GM12878 (cell line): Measurements from ENCODE around the gene TPCN2. TPM values are rescaled to one million over a fixed set of nuclear protein-coding genes. Genes with fewer than 3 reads are reported as not detected.

Experiments used
- ATAC-seq: fragments of 200-7000 bp; cut with Tn5 transposase; 3 replicates; pipeline ENCODE4 v1.9.1; 2020; ENCODE audit warnings: mild to moderate bottlenecking, moderate library complexity
- BruUV-seq: library from RNA; stranded (reverse); fragments of 400-500 nt; replicated peaks from 2 replicates; lab custom pipeline; 2021; lab: Mats Ljungman, UMichigan
- CTCF ChIA-PET: fragments of 300-600 bp; sonication (Branson Sonifier 250); formaldehyde crosslinking; extraction: SDS; loops from one replicate; lab custom pipeline; 2021; ENCODE audit warnings: inconsistent platforms; lab: Yijun Ruan, JAX
- POLR2A ChIA-PET: fragments of 350-600 bp; formaldehyde crosslinking; extraction: SDS; loops from one replicate; lab custom pipeline; 2021; ENCODE audit warnings: inconsistent platforms; lab: Charles Lee
- RAD21 ChIA-PET: fragments of 300-600 bp; sonication (Branson Sonifier 250); formaldehyde crosslinking; loops from one replicate; lab custom pipeline; 2023; ENCODE audit warnings: antibody characterized with exemption; ENCODE audit not compliant: unreplicated experiment; lab: Charles Lee
- SMC1A ChIA-PET: fragments of 300-600 bp; sonication (Branson Sonifier 250); formaldehyde crosslinking; loops from one replicate; lab custom pipeline; 2023; ENCODE audit not compliant: unreplicated experiment, uncharacterized antibody; lab: Charles Lee
- DNase-seq: peaks from one replicate; pipeline ENCODE4 v3.0.0-alpha.2; 2011; ENCODE audit warnings: low read depth, low spot score
- FAIRE-seq: peaks from 3 replicates; lab custom pipeline; 2011; peaks lifted over from hg19 to GRCh38; lab: Jason Lieb, UNC
- H2AFZ ChIP-seq: 2 replicates; pipeline ENCODE4 v1.6.0; 2011; ENCODE audit warnings: low read depth, low read length, control low read depth; ENCODE audit not compliant: control insufficient read depth
- H3K27ac ChIP-seq: 2 replicates; pipeline ENCODE4 v1.5.1; 2011; ENCODE audit warnings: control low read depth; ENCODE audit not compliant: control insufficient read depth, insufficient read depth
- H3K27me3 ChIP-seq, 2 experiments: replicated peaks in 1 of 2; 2 replicates each; pipeline versions ENCODE4 v1.6.0 to v1.6.1; 2011; ENCODE audit warnings: low read length in 1 of 2; ENCODE audit not compliant: control insufficient read depth in 2 of 2, insufficient read depth in 2 of 2
- H3K36me3 ChIP-seq, 2 experiments: 2 replicates each; pipeline ENCODE4 v1.5.1; 2011; ENCODE audit warnings: low read length in 1 of 2; ENCODE audit not compliant: control insufficient read depth in 2 of 2, insufficient read depth in 2 of 2
- H3K4me1 ChIP-seq: 2 replicates; pipeline ENCODE4 v1.6.1; 2011; ENCODE audit warnings: mild to moderate bottlenecking, low read length, moderate library complexity, mixed read lengths; ENCODE audit not compliant: control insufficient read depth, insufficient read depth
- H3K4me2 ChIP-seq: 2 replicates; pipeline ENCODE4 v1.6.0; 2011; ENCODE audit warnings: control low read depth; ENCODE audit not compliant: control insufficient read depth, insufficient read depth
- H3K4me3 ChIP-seq: fragments of 200-600 bp; sonication (generic); 2 replicates; pipeline ENCODE4 v1.5.1; 2016
- H3K79me2 ChIP-seq: 2 replicates; pipeline ENCODE4 v1.6.0; 2011; ENCODE audit warnings: low read length; ENCODE audit not compliant: control insufficient read depth, insufficient read depth
- H3K9ac ChIP-seq: 2 replicates; pipeline ENCODE4 v1.8.0; 2011; ENCODE audit warnings: low read length, control low read depth, mixed read lengths; ENCODE audit not compliant: control insufficient read depth, insufficient read depth
- H3K9me3 ChIP-seq: replicated peaks from 3 replicates; pipeline ENCODE4 v1.5.1; 2011; ENCODE audit warnings: mild to moderate bottlenecking, low read length; ENCODE audit not compliant: control insufficient read depth, insufficient read depth
- H4K20me1 ChIP-seq: 2 replicates; pipeline ENCODE4 v1.6.0; 2011; ENCODE audit not compliant: control insufficient read depth, insufficient read depth
- BHLHE40 ChIP-seq, 2 experiments: fragments of 450-650 bp in 1 of 2; IDR thresholded peaks; 2 replicates each; pipeline ENCODE4 v1.6.1; 2011 to 2017; ENCODE audit warnings: low read depth in 2 of 2, borderline replicate concordance in 1 of 2, improper control_type of control experiment in 1 of 2, low read length in 1 of 2, mild to moderate bottlenecking in 1 of 2
- EZH2 ChIP-seq: IDR thresholded peaks from 2 replicates; pipeline ENCODE4 v1.6.1; 2012; ENCODE audit warnings: low read depth, mild to moderate bottlenecking, control low read depth, inconsistent platforms, low read length, borderline replicate concordance; ENCODE audit not compliant: control insufficient read depth
- MLLT1 ChIP-seq: fragments of 450-650 bp; IDR thresholded peaks from 2 replicates; pipeline ENCODE4 v1.6.1; 2016; ENCODE audit warnings: mild to moderate bottlenecking
- NFXL1 ChIP-seq: fragments of 450-650 bp; IDR thresholded peaks from 2 replicates; pipeline ENCODE4 v1.6.1; 2017; ENCODE audit warnings: antibody characterized with exemption, mild to moderate bottlenecking, borderline replicate concordance
- POLR2A ChIP-seq: IDR thresholded peaks from 2 replicates; pipeline ENCODE4 v1.6.1; 2011; ENCODE audit warnings: low read depth, mild to moderate bottlenecking, low read length
- RAD21 ChIP-seq: IDR thresholded peaks from 2 replicates; pipeline ENCODE4 v1.6.1; 2011; ENCODE audit warnings: mild to moderate bottlenecking, low read depth, low read length, moderate library complexity; ENCODE audit not compliant: insufficient read depth
- SUPT20H ChIP-seq: IDR thresholded peaks from 2 replicates; pipeline ENCODE4 v1.6.1; 2011; ENCODE audit warnings: low read depth, mild to moderate bottlenecking, low read length, moderate library complexity, borderline replicate concordance; ENCODE audit not compliant: control insufficient read depth
- TBL1XR1 ChIP-seq: IDR thresholded peaks from 2 replicates; pipeline ENCODE4 v1.6.1; 2012; ENCODE audit warnings: low read depth, low read length, improper control_type of control experiment
- WGBS: methylation state at CpG from one replicate; pipeline ENCODE4 v1.1.6; 2016; ENCODE audit warnings: low lambda C conversion rate; ENCODE audit not compliant: insufficient replicate concordance, insufficient coverage; ENCODE audit errors: missing lambda C conversion rate; 5-methylcytosine and 5-hydroxymethylcytosine counted together
- in situ Hi-C: fragments of 300-500 bp; cut with MboI; formaldehyde crosslinking; loops from 9 replicates; pipeline ENCODE4 v1.14.3; 2018; ENCODE audit warnings: mixed read lengths
- intact Hi-C: fragments of 100-400 bp; cut with micrococcal nuclease; formaldehyde crosslinking; loops from one replicate; pipeline ENCODE4 v1.14.2; 2022; ENCODE audit not compliant: unreplicated experiment
- polyA plus RNA-seq, 11 experiments: library from polyadenylated mRNA; depleted of rRNA in 4 of 11; unstranded in 6 of 11; stranded (reverse) in 5 of 11; fragments of >200 nt; fragmentation: Nextera tagmentation in 4 of 11; fragmentation: Illumina TruSeq in 1 of 11; extraction: Ambion mirVana in 4 of 11; extraction: Trizol in 1 of 11; gene quantifications; 1 replicate in 1 of 11; 2 replicates in 10 of 11; pipeline versions ENCODE4 v1.2.1 to v1.2.3, GENCODE V29; 2011 to 2016; ENCODE audit warnings: inconsistent platforms in 2 of 11, missing spikeins in 2 of 11, low read depth in 1 of 11
- total RNA-seq, 4 experiments: library from RNA; depleted of rRNA in 3 of 4; stranded (reverse); fragments of >200 nt in 3 of 4; fragmentation: Illumina TruSeq in 1 of 4; extraction: Trizol in 1 of 4; gene quantifications; 2 replicates each; pipeline versions ENCODE4 v1.2.1 to v1.2.3, GENCODE V29; 2013 to 2021

The TPCN2 gene
- total and polyA plus RNA-seq, 10 of the 15 experiments (the other 5 are each of a cell fraction or from before 2014, with no cell fraction given) = 1.7 to 18.4 (median 8.4) TPM

- TF ChIP-seq BHLHE40 (IDR thresholded peaks at IDR 0.05; ENCODE audit: borderline replicate concordance in 1 of 2, low read depth in 2 of 2, low read length in 1 of 2) (peak in 1 of 2 experiments; percentile 42; a peak in 1 of 4 replicates), EZH2 (no peak), TBL1XR1 (0 out of 2 replicates have a peak, but pooled peaks have one; percentile 16)
Observed at GRCh38 chr11:69157156-69157821, 108.6 kb downstream of the TPCN2 start (continued).

GRCh38 chr11:69157822-69158231 lies 109.1 kb downstream of the TPCN2 start:
- H3K9ac ChIP-seq = no peak overlapping the region; the same call in 1 of the 2 replicates
- WGBS = 98% methylated on average over 15 of the region's 15 CpGs
- POLR2A ChIA-PET = interaction anchor here (0.7 to 3.3 kb wide), 5 partner anchors 9 to 140 kb away, joined by 3 to 32 read pairs (median 5); no protein-coding TSS in a partner anchor
- in situ Hi-C loops = no loop called here
- H2AFZ ChIP-seq = no peak overlapping the region
- no peaks in the 10 kb centered on the region for H3K36me3 ChIP-seq
- H3K4me2 ChIP-seq = peak overlapping the region; percentile 73
- H3K4me3 ChIP-seq = peak overlapping the region; percentile 57; the same call in 1 of the 2 replicates
- no TSS peak for BruUV-seq
- RAD21 ChIA-PET = interaction anchor here (1.2 to 2.9 kb wide), 4 partner anchors 9 to 485 kb away, joined by 3 to 27 read pairs (median 8); no protein-coding TSS in a partner anchor
- SMC1A ChIA-PET = interaction anchor here (2.5 to 5.5 kb wide), 2 partner anchors 9 to 140 kb away, joined by 16 to 35 read pairs; no protein-coding TSS in a partner anchor
- no peaks in the 10 kb centered on the region for H4K20me1 ChIP-seq
- ATAC-seq = no peak
- no peak for FAIRE-seq
- H3K27ac ChIP-seq = no peak overlapping the region; the same call in 1 of the 2 replicates
- no peaks in the 10 kb centered on the region for H3K27me3 ChIP-seq
- peaks cover 32% of the 10 kb centered on the region for H3K4me1 ChIP-seq
- CTCF ChIA-PET = interaction anchor here (0.6 to 2.7 kb wide), 2 partner anchors 56 to 529 kb away, joined by 4 to 7 read pairs; no protein-coding TSS in a partner anchor
- H3K9me3 ChIP-seq = peaks cover under 1% of the 10 kb centered on the region; the same call in 2 of the 3 replicates
- DNase-seq = no peak
- intact Hi-C loops = no loop called here
- TF ChIP-seq NFXL1 = no peak
- peak; percentile 49; the same call in 1 of the 2 replicates for TF ChIP-seq MLLT1
- TF ChIP-seq SUPT20H = no peak
- TF ChIP-seq RAD21 = no peak
- TF ChIP-seq POLR2A = no peak
- peaks cover 5% of the 10 kb centered on the region for H3K79me2 ChIP-seq
